Central memory CD8-positive, alpha-beta T cell (primary cell): ENCODE measurements around the gene SNRPA1.
"Not testable (repeated sequence)": the region's sequence is repeated elsewhere in the genome, so short reads cannot be mapped to it uniquely, and the experiment has no call there.

ENCODE experiments used
- ATAC-seq: fragments of 150-1000 bp; cut with Tn5 transposase; replicated peaks from 2 replicates; pipeline ENCODE4 v1.10.0; 2022; ENCODE audit warnings: mild to moderate bottlenecking, moderate FRiP score, moderate number of reproducible peaks; ENCODE audit not compliant: poor library complexity, severe bottlenecking; ENCODE audit errors: extremely low read depth
- DNase-seq, 2 donors: peaks; one replicate each; pipeline ENCODE4 v3.0.0; 2021; ENCODE audit warnings: low spot score in 2 of 2
- H3K27ac Mint-ChIP-seq: one replicate; pipeline ENCODE4 v1.8.0; 2022; ENCODE audit warnings: low read depth, mild to moderate bottlenecking, moderate library complexity, mixed read lengths
- H3K27me3 Mint-ChIP-seq: one replicate; pipeline ENCODE4 v1.8.0; 2022; ENCODE audit warnings: mixed read lengths
- H3K36me3 Mint-ChIP-seq: one replicate; pipeline ENCODE4 v1.8.0; 2022; ENCODE audit warnings: mild to moderate bottlenecking, moderate library complexity, mixed read lengths; ENCODE audit not compliant: insufficient read depth
- H3K4me1 Mint-ChIP-seq: one replicate; pipeline ENCODE4 v1.8.0; 2022; ENCODE audit warnings: mixed read lengths
- H3K4me3 Mint-ChIP-seq: one replicate; pipeline ENCODE4 v1.8.0; 2022; ENCODE audit warnings: mild to moderate bottlenecking, moderate library complexity, mixed read lengths
- H3K9me3 Mint-ChIP-seq: one replicate; pipeline ENCODE4 v1.8.0; 2022; ENCODE audit warnings: mixed read lengths

Gene SNRPA1

GRCh38 chr15:101303408-101303807, 8.4 kb upstream of the SNRPA1 start:
- no peak overlapping the region for H3K27ac Mint-ChIP-seq
- ATAC-seq (no peak), DNase-seq (no peak)
- no peaks in the 10 kb centered on the region for H3K9me3 Mint-ChIP-seq
- peaks cover 25% of the 10 kb centered on the region for H3K27me3 Mint-ChIP-seq
- H3K4me3 Mint-ChIP-seq = no peak overlapping the region
- H3K36me3 Mint-ChIP-seq = no peaks in the 10 kb centered on the region
- H3K4me1 Mint-ChIP-seq = no peaks in the 10 kb centered on the region

GRCh38 chr15:101296418-101297405, 1.7 kb upstream of the SNRPA1 start:
- ATAC-seq = no peak
- peaks cover 33% of the 10 kb centered on the region for H3K4me1 Mint-ChIP-seq

GRCh38 chr15:101295607-101296161, 636 bp upstream of the SNRPA1 start:
- peaks cover 36% of the 10 kb centered on the region for H3K4me1 Mint-ChIP-seq
- no peak for DNase-seq
- H3K4me3 Mint-ChIP-seq = peak overlapping the region; percentile 93
- H3K36me3 Mint-ChIP-seq = peaks cover 27% of the 10 kb centered on the region
- H3K9me3 Mint-ChIP-seq = no peaks in the 10 kb centered on the region
- peak overlapping the region; percentile 97 for H3K27ac Mint-ChIP-seq
- H3K27me3 Mint-ChIP-seq = no peaks in the 10 kb centered on the region
- no peak for ATAC-seq

More at GRCh38 chr15:101296418-101297405, 1.7 kb upstream of the SNRPA1 start:
- DNase-seq = no peak
- H3K36me3 Mint-ChIP-seq = peaks cover 19% of the 10 kb centered on the region
- H3K27ac Mint-ChIP-seq = peak overlapping the region; percentile 97
- H3K9me3 Mint-ChIP-seq = no peaks in the 10 kb centered on the region
- H3K4me3 Mint-ChIP-seq = peak overlapping the region; percentile 93
- no peaks in the 10 kb centered on the region for H3K27me3 Mint-ChIP-seq

- peaks cover 48% of the 10 kb centered on the region for H3K36me3 Mint-ChIP-seq
These were observed 1.9 kb downstream of the SNRPA1 start for GRCh38 chr15:101293122-101293521.

GRCh38 chr15:101288905-101289513, 6.0 kb downstream of the SNRPA1 start:
- Mint-ChIP-seq H3K4me3 (no peak overlapping the region), H3K27me3 (no peaks in the 10 kb centered on the region), H3K9me3 (no peaks in the 10 kb centered on the region), H3K36me3 (peaks cover 72% of the 10 kb centered on the region), H3K27ac (no peak overlapping the region), H3K4me1 (peaks cover 37% of the 10 kb centered on the region)
- ATAC-seq = peak; percentile 43
- DNase-seq = no peak

More at GRCh38 chr15:101293122-101293521, 1.9 kb downstream of the SNRPA1 start:
- Mint-ChIP-seq H3K4me3 (peak overlapping the region; percentile 93), H3K27ac (peak overlapping the region; percentile 97), H3K27me3 (no peaks in the 10 kb centered on the region), H3K4me1 (peaks cover 50% of the 10 kb centered on the region), H3K9me3 (no peaks in the 10 kb centered on the region)
- DNase-seq (no peak), ATAC-seq (no peak)

- not testable (repeated sequence) for H3K27me3 Mint-ChIP-seq, H3K9me3 Mint-ChIP-seq, H3K4me3 Mint-ChIP-seq, ATAC-seq, DNase-seq, H3K27ac Mint-ChIP-seq
- Mint-ChIP-seq H3K4me1 (peaks cover 23% of the 10 kb centered on the region), H3K36me3 (peaks cover 79% of the 10 kb centered on the region)
These were observed 7.7 kb downstream of the SNRPA1 start for GRCh38 chr15:101287342-101287741.

GRCh38 chr15:101286471-101287114, 8.5 kb downstream of the SNRPA1 start:
- Mint-ChIP-seq H3K4me3 (no peak overlapping the region), H3K27me3 (no peaks in the 10 kb centered on the region), H3K4me1 (peaks cover 16% of the 10 kb centered on the region), H3K36me3 (peaks cover 80% of the 10 kb centered on the region), H3K27ac (no peak overlapping the region), H3K9me3 (no peaks in the 10 kb centered on the region)
- DNase-seq (no peak), ATAC-seq (no peak)

- DNase-seq = no peak
- peaks cover 64% of the 10 kb centered on the region for H3K36me3 Mint-ChIP-seq
- H3K9me3 Mint-ChIP-seq = no peaks in the 10 kb centered on the region
- ATAC-seq = no peak
- H3K27me3 Mint-ChIP-seq = no peaks in the 10 kb centered on the region
- no peak overlapping the region for H3K4me3 Mint-ChIP-seq
- H3K4me1 Mint-ChIP-seq = peaks cover 7% of the 10 kb centered on the region
- no peak overlapping the region for H3K27ac Mint-ChIP-seq
These were observed 11.1 kb downstream of the SNRPA1 start for GRCh38 chr15:101283931-101284330.

- Mint-ChIP-seq H3K4me1 (peaks cover 15% of the 10 kb centered on the region), H3K9me3 (no peaks in the 10 kb centered on the region), H3K27me3 (no peaks in the 10 kb centered on the region), H3K27ac (no peak overlapping the region), H3K36me3 (peaks cover 49% of the 10 kb centered on the region), H3K4me3 (no peak overlapping the region)
- DNase-seq = no peak
- ATAC-seq = no peak
These were observed 15.0 kb downstream of the SNRPA1 start for GRCh38 chr15:101280007-101280406.

- Mint-ChIP-seq H3K9me3 (no peaks in the 10 kb centered on the region), H3K4me1 (peaks cover 15% of the 10 kb centered on the region), H3K36me3 (peaks cover 56% of the 10 kb centered on the region), H3K27ac (peak overlapping the region; percentile 86), H3K27me3 (no peaks in the 10 kb centered on the region), H3K4me3 (peak overlapping the region; percentile 96)
- DNase-seq (no peak), ATAC-seq (no peak)
These were observed 17.0 kb downstream of the SNRPA1 start for GRCh38 chr15:101277943-101278564.

- Mint-ChIP-seq H3K4me3 (peak within 1 kb of the TSS; percentile 96), H3K9me3 (no peaks in the 10 kb centered on the region), H3K27me3 (no peaks in the 10 kb centered on the region), H3K36me3 (peaks cover 56% of the 10 kb centered on the region), H3K27ac (peak within 1 kb of the TSS; percentile 93), H3K4me1 (peaks cover 15% of the 10 kb centered on the region)
- peak; percentile 69 to 72 for DNase-seq
- ATAC-seq = peak; percentile 95
These were observed 17.8 kb downstream of the SNRPA1 start, which contains the start of gene SELENOS for GRCh38 chr15:101277038-101277822. Gene SELENOS (minus strand): TSS chr15:101277485. CDS start chr15:101277417, 68 bp downstream.
